ENCODE measurements around the gene SWSAP1.
"Not testable (repeated sequence)": the region's sequence is repeated elsewhere in the genome, so short reads cannot be mapped to it uniquely, and the experiment has no call there.

The SWSAP1 gene, protein sequence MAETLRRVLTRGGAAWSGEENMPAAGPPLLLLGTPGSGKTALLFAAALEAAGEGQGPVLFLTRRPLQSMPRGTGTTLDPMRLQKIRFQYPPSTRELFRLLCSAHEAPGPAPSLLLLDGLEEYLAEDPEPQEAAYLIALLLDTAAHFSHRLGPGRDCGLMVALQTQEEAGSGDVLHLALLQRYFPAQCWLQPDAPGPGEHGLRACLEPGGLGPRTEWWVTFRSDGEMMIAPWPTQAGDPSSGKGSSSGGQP
- total RNA-seq: 0.43 to 5.6 (median 2.7) reads per million in 18 experiments

DNA sequence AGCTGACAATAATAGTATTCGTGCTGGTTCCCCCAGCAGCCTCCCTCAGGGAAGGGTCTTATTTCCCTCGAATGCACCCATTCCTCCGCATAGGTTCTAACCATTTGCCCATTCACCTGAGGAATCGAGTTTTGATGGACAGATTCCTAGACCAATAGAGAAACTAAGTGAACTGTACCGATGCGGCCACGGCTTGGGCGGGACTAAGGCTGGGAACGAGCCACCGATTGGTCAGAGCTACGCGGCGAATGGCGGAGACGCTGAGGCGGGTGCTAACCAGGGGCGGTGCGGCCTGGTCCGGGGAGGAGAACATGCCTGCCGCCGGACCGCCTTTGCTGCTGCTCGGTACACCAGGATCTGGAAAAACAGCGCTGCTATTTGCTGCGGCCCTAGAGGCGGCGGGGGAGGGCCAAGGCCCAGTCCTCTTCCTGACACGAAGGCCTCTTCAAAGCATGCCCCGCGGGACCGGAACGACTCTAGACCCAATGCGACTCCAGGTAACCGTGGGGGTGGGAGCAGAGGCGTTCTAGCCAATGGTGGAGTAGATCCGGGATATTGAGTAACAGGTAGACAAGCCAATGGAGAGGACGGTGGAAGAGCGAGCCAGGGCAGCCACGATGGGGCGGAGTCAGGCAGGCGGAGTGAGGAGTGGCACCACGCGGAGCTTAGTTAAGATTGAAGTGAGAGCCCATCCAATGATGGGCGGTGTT, at the start of gene SWSAP1:
Gene SWSAP1, plus strand, starts transcription at position 234 of the 710 bp plus-strand sequence. Its CDS starts 15 bp downstream, at position 249.
- DNase-seq: peak; percentile 100

DNA sequence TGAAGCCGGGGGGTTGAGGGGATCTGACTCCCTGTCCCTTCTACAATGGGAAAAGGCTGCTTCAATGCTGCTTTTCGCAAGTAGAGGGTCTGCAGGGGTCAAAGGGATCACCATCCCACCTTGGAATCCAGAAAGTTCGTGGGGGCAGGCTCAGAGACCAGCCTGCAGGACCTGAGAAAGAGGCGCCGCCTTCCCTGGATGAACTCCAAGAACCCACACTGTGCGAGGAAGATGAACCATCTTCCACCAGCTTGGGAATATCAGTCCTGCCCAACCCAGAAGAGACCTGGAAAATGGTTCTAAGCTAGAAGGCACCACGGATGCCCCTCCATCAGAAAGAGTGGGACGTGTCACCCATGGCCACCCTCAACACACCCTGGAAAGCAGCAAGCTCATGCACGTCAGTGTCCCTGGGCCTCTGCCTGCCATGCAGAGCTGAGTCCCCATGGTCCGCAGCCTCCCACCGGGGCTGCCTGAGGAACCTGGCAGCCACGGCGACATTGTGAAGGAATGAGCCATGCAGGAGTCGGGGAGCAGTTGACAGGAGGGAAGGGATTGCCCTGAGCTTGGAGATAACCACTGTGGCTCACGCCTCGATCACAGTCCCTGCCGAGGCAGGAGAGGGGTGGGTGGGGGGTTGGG, 49.6 kb upstream of the SWSAP1 start:
- DNase-seq: no peak

GRCh38 chr19:11325544-11325943, 48.9 kb upstream of the SWSAP1 start:
- no peak for DNase-seq

DNA sequence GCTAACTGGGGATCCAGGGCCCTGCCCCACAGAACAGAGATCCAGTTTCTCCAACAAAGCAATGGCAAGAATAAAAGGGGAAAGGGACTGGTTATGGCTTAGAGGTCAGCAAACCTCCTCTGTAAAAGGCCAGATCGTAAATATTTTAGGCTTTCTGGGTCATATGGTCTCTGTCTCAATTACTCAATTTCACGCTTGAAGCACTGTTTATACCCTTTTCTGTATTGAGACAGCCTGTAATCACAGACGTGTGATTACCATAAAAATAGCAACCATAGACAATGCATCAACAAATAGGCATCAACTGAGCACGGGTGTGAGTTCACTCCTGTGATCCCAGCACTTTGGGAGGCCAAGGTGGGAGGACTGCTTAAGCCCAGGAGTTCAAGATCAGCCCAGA, 44.3 kb upstream of the SWSAP1 start:
- peak in 1 of 2 donors; percentile 11 for DNase-seq

GRCh38 chr19:11331502-11331901, 43.0 kb upstream of the SWSAP1 start:
- no peak for DNase-seq

- no peak for DNase-seq
Observed at GRCh38 chr19:11332822-11333221, 41.6 kb upstream of the SWSAP1 start.

GRCh38 chr19:11333838-11334237, 40.6 kb upstream of the SWSAP1 start:
- DNase-seq: not testable (repeated sequence)

DNA sequence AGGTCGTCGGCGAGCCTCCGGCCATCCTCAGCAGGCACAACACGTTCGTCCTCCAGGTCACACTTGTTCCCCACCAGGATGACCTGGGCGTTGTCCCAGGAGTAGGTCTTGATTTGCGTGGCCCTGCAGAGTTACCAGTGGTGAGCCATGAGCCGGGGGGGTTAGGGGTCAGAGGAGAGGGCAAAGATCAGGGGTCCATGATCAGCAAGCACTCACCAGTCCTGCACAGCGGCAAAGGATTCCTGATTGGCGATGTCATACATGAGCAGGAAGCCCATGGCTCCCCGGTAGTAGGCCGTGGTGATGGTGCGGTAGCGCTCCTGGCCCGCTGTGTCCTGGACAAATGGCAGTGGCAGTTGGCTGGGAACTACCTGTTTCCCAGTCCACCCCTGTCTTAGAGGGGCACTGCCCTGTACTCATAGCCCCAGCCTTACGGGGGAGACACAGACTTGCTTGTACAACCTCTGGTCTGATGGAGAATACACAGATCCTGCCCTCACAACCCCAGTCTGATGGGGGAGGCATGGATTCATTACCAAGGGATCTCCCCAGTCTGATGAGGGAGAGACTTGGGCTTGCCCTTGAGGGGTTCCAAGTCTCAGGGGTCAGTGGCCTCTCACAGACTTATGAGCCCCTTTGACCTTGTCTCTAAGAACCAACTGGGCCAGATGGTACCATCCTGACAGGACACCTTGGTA, 38.9 kb upstream of the SWSAP1 start:
- DNase-seq: no peak

DNA sequence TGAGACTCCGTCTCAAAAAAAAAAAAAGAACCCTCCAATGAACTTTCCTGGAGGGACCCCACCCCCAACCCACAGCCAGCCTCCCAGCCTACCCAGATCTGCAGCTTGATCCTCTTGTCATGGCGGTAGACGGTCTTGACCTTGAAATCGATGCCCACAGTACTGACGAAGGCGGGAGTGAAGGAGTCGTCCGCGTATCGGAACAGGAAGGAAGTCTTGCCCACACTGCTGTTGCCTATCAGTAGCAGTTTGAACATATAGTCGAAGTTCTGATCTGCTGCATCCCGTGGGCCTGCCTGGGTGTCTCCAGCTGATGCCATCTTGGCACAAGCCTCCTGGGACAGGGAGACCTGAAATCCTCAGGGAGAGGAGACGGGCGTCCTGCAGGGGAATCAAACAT, 37.4 kb upstream of the SWSAP1 start:
- DNase-seq: peak; percentile 30 to 41

DNA sequence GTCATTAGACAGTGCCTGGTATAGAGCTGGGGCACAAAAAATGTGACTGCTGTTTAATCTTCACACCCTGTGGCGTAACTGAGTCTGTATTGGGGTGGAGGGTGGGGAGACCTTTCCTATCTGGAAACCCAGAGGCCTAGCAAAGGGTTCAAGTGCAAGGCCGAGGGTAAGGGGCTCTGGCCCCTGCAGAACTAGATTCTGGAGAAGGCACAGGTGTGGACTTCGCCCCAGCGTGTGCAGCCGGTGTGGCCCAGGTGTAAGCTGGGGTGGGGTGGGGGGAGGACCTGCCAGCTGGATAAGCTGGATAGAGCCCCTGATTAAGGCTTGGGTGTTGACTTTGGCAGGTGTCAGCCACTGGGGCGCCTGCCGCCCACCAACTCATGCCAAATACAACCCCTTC, 36.3 kb upstream of the SWSAP1 start:
- DNase-seq: no peak

DNA sequence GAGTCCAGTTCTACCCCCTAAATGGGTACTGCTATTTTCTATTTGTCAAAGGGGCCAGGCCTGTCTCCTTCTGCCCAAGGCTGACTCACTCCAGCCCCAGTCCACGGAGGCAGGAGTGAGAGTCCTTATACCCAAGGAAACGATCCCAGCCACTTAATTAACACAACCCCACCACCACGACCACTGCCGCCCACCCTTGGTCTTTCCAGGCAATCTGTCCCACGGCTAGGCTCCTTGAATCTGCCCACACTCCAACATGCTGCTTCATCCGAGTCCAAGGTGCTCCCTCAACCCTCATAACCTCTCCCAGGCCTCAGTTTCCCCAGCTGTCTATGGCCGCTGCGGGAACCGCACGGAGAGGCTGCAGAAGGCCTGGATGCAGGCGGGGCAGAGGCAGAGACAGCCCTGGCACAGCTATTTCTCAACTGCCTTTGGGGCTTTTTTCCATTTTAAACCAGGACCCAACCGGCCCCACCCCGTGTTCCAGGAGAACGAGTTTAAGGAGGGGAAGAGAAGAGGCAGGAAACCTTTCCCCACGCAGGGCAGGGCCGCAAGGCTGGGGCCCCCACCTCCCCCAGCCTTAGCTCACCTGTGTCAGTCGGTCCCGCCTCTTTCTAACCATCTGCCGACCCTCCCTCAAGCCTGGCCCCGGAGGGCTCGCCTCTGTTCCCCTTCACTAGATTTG, 35.8 kb upstream of the SWSAP1 start:
- DNase-seq: no peak

GRCh38 chr19:11339254-11340098, 35.0 kb upstream of the SWSAP1 start, which contains the start of gene RAB3D:
Gene RAB3D (minus strand): TSS chr19:11339657. CDS start chr19:11337399, 2,258 bp downstream.
- peak; percentile 89 to 90 for DNase-seq

- not testable (repeated sequence) for DNase-seq
Observed at GRCh38 chr19:11340099-11340467, 34.4 kb upstream of the SWSAP1 start.

DNA sequence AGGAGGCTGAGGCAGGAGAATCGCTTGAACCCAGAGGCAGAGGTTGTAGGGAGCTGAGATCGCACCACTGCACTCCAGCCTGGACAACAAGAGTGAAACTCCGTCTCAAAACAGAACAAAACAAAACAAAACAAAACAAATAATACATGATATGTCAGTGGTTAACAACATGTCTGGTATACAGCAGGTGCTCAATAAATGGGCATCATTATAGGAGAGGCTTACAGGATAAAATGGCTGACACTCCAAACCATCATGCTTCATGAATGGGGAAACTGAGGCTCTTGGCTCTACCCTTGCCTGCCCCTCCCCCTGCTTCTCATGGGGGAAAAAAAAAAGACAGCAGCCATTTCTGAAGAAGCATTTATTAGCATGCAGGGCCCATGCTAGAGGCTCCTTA, 32.0 kb upstream of the SWSAP1 start:
- no peak for DNase-seq

DNA sequence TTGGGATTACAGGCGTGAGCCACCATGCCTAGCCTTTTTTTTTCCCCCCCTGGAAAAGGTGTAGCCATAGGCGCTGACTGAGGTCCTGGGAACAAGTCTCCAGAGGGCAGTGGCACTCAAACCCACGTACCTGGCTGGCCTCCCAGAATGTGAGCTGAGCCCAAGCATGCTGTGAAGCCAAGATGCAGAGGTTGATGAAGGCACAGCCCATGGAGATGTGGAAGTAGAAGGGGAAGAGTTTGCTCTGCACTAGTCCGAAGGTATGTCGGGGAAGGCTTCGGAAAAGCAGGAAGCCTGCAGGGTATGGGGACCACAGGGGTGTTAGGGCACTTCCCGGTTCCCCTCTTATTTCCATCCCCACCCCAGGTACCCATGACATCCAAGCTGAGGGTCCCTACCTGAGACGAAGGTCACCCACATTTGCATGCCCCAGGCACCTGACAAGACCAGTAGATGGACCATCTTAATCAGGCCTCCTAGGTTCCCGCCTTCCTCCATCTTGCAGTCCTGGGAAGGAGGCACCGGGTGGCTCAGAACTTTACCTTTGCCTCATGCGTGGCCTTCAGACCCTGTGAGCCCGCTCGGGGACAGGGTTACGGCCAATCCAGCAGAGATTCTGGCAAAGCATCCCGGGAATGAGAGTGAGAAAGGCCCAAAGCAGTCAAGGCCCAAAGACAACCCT, 29.2 kb upstream of the SWSAP1 start:
- DNase-seq: no peak

- peak; percentile 100 for DNase-seq
Observed at GRCh38 chr19:11346104-11346940, 28.1 kb upstream of the SWSAP1 start, which contains the start of the genes CCDC159 and TMEM205. Gene CCDC159 (plus strand): TSS chr19:11346519. CDS start chr19:11346607, 88 bp downstream. Gene TMEM205 (minus strand): TSS chr19:11346268. CDS start chr19:11345619, 649 bp downstream.

- no peak for DNase-seq
Observed at GRCh38 chr19:11347546-11348039, 26.9 kb upstream of the SWSAP1 start.

DNA sequence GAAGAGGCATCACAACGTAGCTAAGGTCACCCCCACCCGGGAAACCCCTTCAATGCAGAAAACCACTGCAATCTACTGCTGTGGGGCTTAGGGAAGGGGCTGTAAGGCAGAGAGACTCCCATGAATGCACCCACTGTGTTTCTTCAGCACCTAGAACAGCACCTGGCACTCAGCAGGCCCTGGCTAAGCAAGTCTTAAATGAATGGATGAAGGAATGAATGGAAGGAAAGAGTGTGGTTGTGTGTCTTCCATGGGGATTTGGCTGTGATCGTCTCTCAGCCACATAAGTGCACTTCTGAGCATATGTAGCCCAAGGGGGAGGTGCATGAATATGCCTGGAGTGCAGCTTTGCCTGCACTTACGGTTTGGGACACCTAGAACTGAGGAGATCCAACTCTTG, 25.3 kb upstream of the SWSAP1 start:
- DNase-seq: no peak

GRCh38 chr19:11354102-11354501, 20.4 kb upstream of the SWSAP1 start:
- not testable (repeated sequence) for DNase-seq
